Measurements from ENCODE around the gene SEC16A. TPM values are rescaled to one million over a fixed set of nuclear protein-coding genes. Genes with fewer than 3 reads are reported as not detected.

The SEC16A gene
- total and polyA plus RNA-seq, 4 donors = 21.7 to 96.1 (median 66.0) TPM

GRCh38 chr9:136423432-136424146, 59.3 kb downstream of the SEC16A start:
- Histone ChIP-seq H3K4me1 (ENCODE audit: control insufficient read depth in 4 of 4, insufficient read depth in 4 of 4, low read length in 3 of 4) (peaks cover 0 to 3% (median 2%) of the 10 kb centered on the region in 4 donors), H3K9ac (ENCODE audit: low read depth in 1 of 2, low read length in 2 of 2) (no peak overlapping the region), H3K27me3 (ENCODE audit: control insufficient read depth in 4 of 4, insufficient read depth in 4 of 4, low read length in 3 of 4) (no peaks in the 10 kb centered on the region), H3K9me3 (ENCODE audit: control insufficient read depth in 4 of 4, low read length in 3 of 4) (no peaks in the 10 kb centered on the region), H3K27ac (ENCODE audit: low read depth in 1 of 2, low read length in 2 of 2) (no peak overlapping the region), H3K36me3 (ENCODE audit: control insufficient read depth in 4 of 4, insufficient read depth in 3 of 4, low read depth in 1 of 4, low read length in 3 of 4) (peaks cover 19 to 57% (median 36%) of the 10 kb centered on the region in 4 donors), H3K4me3 (ENCODE audit: low read depth in 1 of 3, low read length in 3 of 3) (no peak overlapping the region)
- 97% methylated on average over 43 of the region's 43 CpGs for WGBS
- DNase-seq (ENCODE audit: low spot score) = no peak
- no peak for TF ChIP-seq TAF1 (conservative IDR thresholded peaks at IDR 0.05)
- TF ChIP-seq EGR1 (IDR thresholded peaks at IDR 0.05; ENCODE audit: low read depth in 2 of 2) = no peak
- TF ChIP-seq HNF4A (conservative IDR thresholded peaks at IDR 0.05) = no peak
- no peak for TF ChIP-seq RAD21 (IDR thresholded peaks at IDR 0.05)
- no peak for TF ChIP-seq FOXA2 (IDR thresholded peaks at IDR 0.05)
- no peak for TF ChIP-seq ZBTB33 (IDR thresholded peaks at IDR 0.05)

- DNase-seq (ENCODE audit: low spot score) = no peak
- no peak overlapping the region for H3K4me3 ChIP-seq (ENCODE audit: low read depth in 1 of 3, low read length in 3 of 3)
- H3K27me3 ChIP-seq (ENCODE audit: control insufficient read depth in 4 of 4, insufficient read depth in 4 of 4, low read length in 3 of 4) = no peaks in the 10 kb centered on the region
- no peak overlapping the region for H3K27ac ChIP-seq (ENCODE audit: low read depth in 1 of 2, low read length in 2 of 2)
- H3K9me3 ChIP-seq (ENCODE audit: control insufficient read depth in 4 of 4, low read length in 3 of 4) = no peaks in the 10 kb centered on the region
- no peak for TF ChIP-seq NR2F2 (IDR thresholded peaks at IDR 0.05)
- no peak for TF ChIP-seq JUND (IDR thresholded peaks at IDR 0.05)
- TF ChIP-seq EGR1 (IDR thresholded peaks at IDR 0.05; ENCODE audit: low read depth in 2 of 2) = no peak
- no peak for TF ChIP-seq FOXA1 (IDR thresholded peaks at IDR 0.05)
- TF ChIP-seq REST (IDR thresholded peaks at IDR 0.05) = no peak
- no peak for TF ChIP-seq RAD21 (IDR thresholded peaks at IDR 0.05)
- no peak for TF ChIP-seq FOXA2 (IDR thresholded peaks at IDR 0.05)
- TF ChIP-seq TAF1 (conservative IDR thresholded peaks at IDR 0.05) = no peak
- no peak for TF ChIP-seq RXRA (IDR thresholded peaks at IDR 0.05)
- peaks cover under 1 to 8% (median 5%) of the 10 kb centered on the region in 4 donors for H3K4me1 ChIP-seq (ENCODE audit: control insufficient read depth in 4 of 4, insufficient read depth in 4 of 4, low read length in 3 of 4)
- no peak overlapping the region for H3K9ac ChIP-seq (ENCODE audit: low read depth in 1 of 2, low read length in 2 of 2)
- WGBS = 97% methylated on average over 26 of the region's 26 CpGs
- H3K36me3 ChIP-seq (ENCODE audit: control insufficient read depth in 4 of 4, insufficient read depth in 3 of 4, low read depth in 1 of 4, low read length in 3 of 4) = peaks cover 18 to 62% (median 37%) of the 10 kb centered on the region in 4 donors
Measured at GRCh38 chr9:136422876-136423275, 60.0 kb downstream of the SEC16A start.

- no peak for DNase-seq (ENCODE audit: low spot score)
- Histone ChIP-seq H3K27me3 (ENCODE audit: control insufficient read depth in 4 of 4, insufficient read depth in 4 of 4, low read length in 3 of 4) (no peaks in the 10 kb centered on the region), H3K4me1 (ENCODE audit: control insufficient read depth in 4 of 4, insufficient read depth in 4 of 4, low read length in 3 of 4) (peaks cover 2 to 13% (median 7%) of the 10 kb centered on the region in 4 donors), H3K4me3 (ENCODE audit: low read depth in 1 of 3, low read length in 3 of 3) (no peak overlapping the region), H3K9me3 (ENCODE audit: control insufficient read depth in 4 of 4, low read length in 3 of 4) (no peaks in the 10 kb centered on the region), H3K36me3 (ENCODE audit: control insufficient read depth in 4 of 4, insufficient read depth in 3 of 4, low read depth in 1 of 4, low read length in 3 of 4) (peaks cover 18 to 68% (median 40%) of the 10 kb centered on the region in 4 donors), H3K27ac (ENCODE audit: low read depth in 1 of 2, low read length in 2 of 2) (no peak overlapping the region), H3K9ac (ENCODE audit: low read depth in 1 of 2, low read length in 2 of 2) (no peak overlapping the region)
- WGBS = 94% methylated on average over 21 of the region's 21 CpGs
- TF ChIP-seq ZBTB33 (IDR thresholded peaks at IDR 0.05) = no peak
- TF ChIP-seq GABPA (IDR thresholded peaks at IDR 0.05 in 1 of 2, conservative IDR thresholded peaks at IDR 0.05 in 1 of 2) = no peak
- TF ChIP-seq FOXA1 (IDR thresholded peaks at IDR 0.05) = no peak
- no peak for TF ChIP-seq NR2F2 (IDR thresholded peaks at IDR 0.05)
- TF ChIP-seq EGR1 (IDR thresholded peaks at IDR 0.05; ENCODE audit: low read depth in 2 of 2) = no peak
- no peak for TF ChIP-seq FOXA2 (IDR thresholded peaks at IDR 0.05)
- TF ChIP-seq REST (IDR thresholded peaks at IDR 0.05) = no peak
- no peak for TF ChIP-seq TAF1 (conservative IDR thresholded peaks at IDR 0.05)
Measured at GRCh38 chr9:136421791-136422190, 61.0 kb downstream of the SEC16A start.

Measured in liver (tissue), 9 donors.